Sigmoid colon (tissue), 7 donors: ENCODE measurements around the gene CRABP2. TPM values are rescaled to one million over a fixed set of nuclear protein-coding genes. Genes with fewer than 3 reads are reported as not detected.

Experiments used
- DNase-seq: peaks from one replicate; pipeline ENCODE4 v3.0.0-alpha.2; 2019
- H3K27ac ChIP-seq, 4 donors: fragments of 200-600 bp; sonication (generic); one replicate each; pipeline ENCODE4 v1.5.1; 2016 to 2019; ENCODE audit warnings: mild to moderate bottlenecking in 1 of 4
- H3K27me3 ChIP-seq, 3 donors: fragments of 200-600 bp; sonication (generic); one replicate each; pipeline ENCODE4 v1.5.1; 2019; ENCODE audit warnings: mild to moderate bottlenecking in 1 of 3
- H3K36me3 ChIP-seq, 4 donors: fragments of 200-600 bp; sonication (generic); one replicate each; pipeline ENCODE4 v1.5.1; 2016 to 2019
- H3K4me1 ChIP-seq, 4 donors: fragments of 200-600 bp; sonication (generic); one replicate each; pipeline ENCODE4 v1.5.1; 2017 to 2019
- H3K4me3 ChIP-seq, 4 donors: fragments of 200-600 bp; sonication (generic); one replicate each; pipeline ENCODE4 v1.5.1; 2017 to 2019; ENCODE audit warnings: mild to moderate bottlenecking in 2 of 4, moderate library complexity in 1 of 4
- H3K9me3 ChIP-seq, 4 donors: fragments of 200-600 bp in 3 of 4; sonication (generic) in 3 of 4; one replicate each; pipeline versions ENCODE4 v1.5.1 to v1.6.1; 2013 to 2019
- EP300 ChIP-seq, 4 donors: sonication (generic); formaldehyde crosslinking; IDR thresholded peaks; one replicate each; pipeline ENCODE4 v1.6.1; 2017; ENCODE audit warnings: antibody characterized with exemption in 4 of 4
- POLR2A ChIP-seq, 2 donors: fragments of 450-650 bp; IDR thresholded peaks; one replicate each; pipeline ENCODE4 v1.6.1; 2016; ENCODE audit warnings: antibody characterized with exemption in 2 of 2, mild to moderate bottlenecking in 2 of 2, moderate library complexity in 2 of 2
- POLR2AphosphoS5 ChIP-seq, 4 donors: sonication (generic); formaldehyde crosslinking; IDR thresholded peaks; one replicate each; pipeline ENCODE4 v1.6.1; 2017; ENCODE audit warnings: antibody characterized with exemption in 4 of 4
- WGBS, 2 donors: extraction: QIAGEN DNeasy Blood & Tissue Kit; methylation state at CpG; one replicate each; pipeline ENCODE4 v1.1.7; 2013; 5-methylcytosine and 5-hydroxymethylcytosine counted together
- intact Hi-C: fragments of 100-400 bp; cut with DNase I; formaldehyde crosslinking; loops from one replicate; pipeline ENCODE4 v1.15.1; 2023
- polyA plus RNA-seq, 3 donors: library from polyadenylated mRNA; stranded (reverse); fragments of 200-250 nt; gene quantifications; one replicate each; pipeline ENCODE4 v1.2.3, GENCODE V29; 2013
- total RNA-seq, 4 donors: library from RNA; depleted of rRNA; stranded (reverse); fragments of >200 nt; gene quantifications; one replicate each; pipeline ENCODE4 v1.1.0, GENCODE V29; 2016
- TF ChIP-seq, protein P1 (sequence below), 4 experiments: fragments of 450-650 bp in 3 of 4; fragments of 200-600 bp in 1 of 4; IDR thresholded peaks; one replicate each; pipeline ENCODE4 v1.5.1; 2016 to 2019; ENCODE audit warnings: antibody characterized with exemption in 4 of 4, mild to moderate bottlenecking in 3 of 4, moderate library complexity in 2 of 4
- donor health status: healthy with polysubstance abuse.
- donor health status: Bipolar disorder and iron deficiency.
- donor health status: healthy.

The CRABP2 gene
- total and polyA plus RNA-seq, 7 donors, result 3.1 to 7.8 (median 4.9) TPM; not detected in 2

DNA sequence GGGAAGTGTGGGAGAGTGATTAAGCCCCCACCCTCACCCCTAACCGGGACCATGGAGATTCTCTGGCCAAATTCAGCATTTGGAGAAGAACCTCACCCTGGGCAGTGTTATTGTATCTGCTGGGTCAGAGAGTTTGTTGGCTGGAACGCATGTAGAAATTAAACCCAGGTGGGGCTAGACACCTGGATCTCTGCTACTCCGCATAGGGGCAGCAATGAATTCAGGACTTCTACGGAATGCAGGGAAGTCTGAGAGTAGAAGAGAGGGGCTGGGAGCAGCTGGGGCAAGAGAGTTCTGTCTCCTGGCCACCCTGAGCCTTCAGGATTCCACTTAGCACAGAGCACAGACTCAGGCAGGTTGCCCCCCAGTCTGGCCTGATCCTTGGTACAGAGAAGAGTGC lies 3.6 kb upstream of the CRABP2 start:
- intact Hi-C loops, result loop anchor here (10.0 kb wide), 1 partner anchor 186 kb away; the partner anchor contains the start of gene PEAR1
- Histone ChIP-seq H3K36me3 (no peaks in the 10 kb centered on the region), H3K27ac (peak overlapping the region; percentile 51 to 87 (median 84)), H3K4me3 (no peak overlapping the region), H3K4me1 (peaks cover 0 to 78% (median 76%) of the 10 kb centered on the region in 4 donors), H3K27me3 (no peaks in the 10 kb centered on the region), H3K9me3 (no peaks in the 10 kb centered on the region)
- 59 to 73% methylated on average over 4 of the region's 4 CpGs for WGBS, 2 donors
- no peak for DNase-seq
- TF ChIP-seq EP300 (IDR thresholded peaks at IDR 0.05) (no peak), POLR2A (IDR thresholded peaks at IDR 0.05) (no peak), POLR2AphosphoS5 (IDR thresholded peaks at IDR 0.05) (no peak)
- TF ChIP-seq, protein P1, sequence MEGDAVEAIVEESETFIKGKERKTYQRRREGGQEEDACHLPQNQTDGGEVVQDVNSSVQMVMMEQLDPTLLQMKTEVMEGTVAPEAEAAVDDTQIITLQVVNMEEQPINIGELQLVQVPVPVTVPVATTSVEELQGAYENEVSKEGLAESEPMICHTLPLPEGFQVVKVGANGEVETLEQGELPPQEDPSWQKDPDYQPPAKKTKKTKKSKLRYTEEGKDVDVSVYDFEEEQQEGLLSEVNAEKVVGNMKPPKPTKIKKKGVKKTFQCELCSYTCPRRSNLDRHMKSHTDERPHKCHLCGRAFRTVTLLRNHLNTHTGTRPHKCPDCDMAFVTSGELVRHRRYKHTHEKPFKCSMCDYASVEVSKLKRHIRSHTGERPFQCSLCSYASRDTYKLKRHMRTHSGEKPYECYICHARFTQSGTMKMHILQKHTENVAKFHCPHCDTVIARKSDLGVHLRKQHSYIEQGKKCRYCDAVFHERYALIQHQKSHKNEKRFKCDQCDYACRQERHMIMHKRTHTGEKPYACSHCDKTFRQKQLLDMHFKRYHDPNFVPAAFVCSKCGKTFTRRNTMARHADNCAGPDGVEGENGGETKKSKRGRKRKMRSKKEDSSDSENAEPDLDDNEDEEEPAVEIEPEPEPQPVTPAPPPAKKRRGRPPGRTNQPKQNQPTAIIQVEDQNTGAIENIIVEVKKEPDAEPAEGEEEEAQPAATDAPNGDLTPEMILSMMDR (IDR thresholded peaks at IDR 0.05), result no peak

DNA sequence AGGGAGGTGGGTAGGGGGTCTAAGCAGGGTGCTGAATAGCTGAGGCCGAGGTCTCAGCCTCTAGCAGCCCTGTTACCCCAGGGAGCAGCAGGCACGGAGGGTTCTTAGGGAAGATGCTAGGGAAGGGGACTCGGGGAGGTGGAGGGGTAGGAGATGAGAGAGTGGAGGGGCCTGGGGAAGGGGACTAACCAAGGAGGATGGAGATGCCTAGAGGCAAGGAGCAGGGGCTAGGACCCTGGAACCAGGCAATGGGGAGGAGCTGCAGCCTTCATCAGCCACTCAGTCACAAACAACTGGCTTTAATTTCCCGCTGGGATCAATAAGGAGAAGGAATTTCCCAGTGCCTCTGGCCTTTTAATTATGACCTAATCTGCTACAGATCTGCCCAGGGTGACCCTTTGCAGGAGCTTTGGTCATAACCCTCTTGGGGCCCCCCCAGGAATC lies 2.9 kb upstream of the CRABP2 start:
- 64 to 70% methylated on average over 4 of the region's 4 CpGs for WGBS, 2 donors
- intact Hi-C loops, result loop anchor here (10.0 kb wide), 1 partner anchor 187 kb away; the partner anchor contains the start of gene PEAR1
- DNase-seq, result no peak
- Histone ChIP-seq H3K27ac (peak overlapping the region; percentile 81 to 87 (median 84)), H3K4me1 (peaks cover 0 to 85% (median 80%) of the 10 kb centered on the region in 4 donors), H3K4me3 (no peak overlapping the region), H3K36me3 (no peaks in the 10 kb centered on the region), H3K27me3 (no peaks in the 10 kb centered on the region), H3K9me3 (no peaks in the 10 kb centered on the region)
- no peak for TF ChIP-seq EP300 (IDR thresholded peaks at IDR 0.05)
- TF ChIP-seq POLR2AphosphoS5 (IDR thresholded peaks at IDR 0.05), result no peak
- no peak for TF ChIP-seq POLR2A (IDR thresholded peaks at IDR 0.05)
- TF ChIP-seq, protein P1 (IDR thresholded peaks at IDR 0.05), result no peak

DNA sequence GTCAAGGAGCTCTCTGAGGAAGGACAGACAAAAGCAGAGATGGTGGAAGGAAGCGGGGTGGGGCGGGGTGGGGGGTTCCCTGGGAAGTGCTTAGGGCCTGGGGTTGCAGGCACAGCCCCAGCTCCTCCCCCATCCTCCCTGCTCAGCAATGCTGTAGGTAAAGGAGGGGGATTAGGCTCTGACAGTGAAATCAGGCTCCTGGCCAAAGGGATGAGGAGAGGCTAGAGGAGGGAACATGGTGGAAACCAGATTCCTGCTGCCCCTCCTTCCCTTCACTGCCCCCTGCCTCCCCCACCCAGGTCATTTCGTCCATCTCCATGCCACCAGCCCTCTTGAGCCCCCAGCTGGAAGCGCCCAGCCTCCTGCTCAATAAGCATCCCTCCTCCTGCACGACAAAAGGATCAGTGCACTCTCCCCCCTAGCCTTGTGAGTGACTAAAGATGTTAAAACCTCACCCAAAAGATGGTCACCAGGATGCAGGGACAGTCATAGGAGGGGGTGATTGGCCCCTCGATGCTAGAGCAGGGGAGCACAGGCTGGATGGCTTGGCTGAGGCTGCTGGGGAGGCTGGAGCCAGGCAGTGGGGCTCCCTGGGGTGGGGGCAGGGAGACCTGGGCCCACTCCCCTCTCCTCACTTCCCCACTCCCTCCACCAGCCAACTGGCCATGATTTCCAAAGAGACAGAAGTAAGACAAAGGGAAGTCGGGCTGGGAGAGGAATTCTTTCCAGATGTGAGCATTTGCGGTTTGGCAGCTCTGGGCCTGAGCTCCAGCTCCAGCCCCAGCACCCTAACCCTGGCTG lies 2.2 kb upstream of the CRABP2 start:
- TF ChIP-seq POLR2AphosphoS5 (IDR thresholded peaks at IDR 0.05) (no peak), POLR2A (IDR thresholded peaks at IDR 0.05) (no peak), EP300 (IDR thresholded peaks at IDR 0.05) (no peak)
- TF ChIP-seq, protein P1 (IDR thresholded peaks at IDR 0.05), result no peak
- H3K4me3 ChIP-seq, result no peak overlapping the region
- WGBS, 2 donors, result 66 to 79% methylated on average over 8 of the region's 8 CpGs
- peaks cover 0 to 82% (median 78%) of the 10 kb centered on the region in 4 donors for H3K4me1 ChIP-seq
- H3K9me3 ChIP-seq, result no peaks in the 10 kb centered on the region
- H3K36me3 ChIP-seq, result no peaks in the 10 kb centered on the region
- H3K27me3 ChIP-seq, result no peaks in the 10 kb centered on the region
- no peak for DNase-seq
- H3K27ac ChIP-seq, result peak overlapping the region; percentile 81 to 87 (median 84)
- intact Hi-C loops, result loop anchor here (2.0 to 10.0 kb wide), 2 partner anchors 19 to 187 kb away; partner anchors contain the start of gene PEAR1

DNA sequence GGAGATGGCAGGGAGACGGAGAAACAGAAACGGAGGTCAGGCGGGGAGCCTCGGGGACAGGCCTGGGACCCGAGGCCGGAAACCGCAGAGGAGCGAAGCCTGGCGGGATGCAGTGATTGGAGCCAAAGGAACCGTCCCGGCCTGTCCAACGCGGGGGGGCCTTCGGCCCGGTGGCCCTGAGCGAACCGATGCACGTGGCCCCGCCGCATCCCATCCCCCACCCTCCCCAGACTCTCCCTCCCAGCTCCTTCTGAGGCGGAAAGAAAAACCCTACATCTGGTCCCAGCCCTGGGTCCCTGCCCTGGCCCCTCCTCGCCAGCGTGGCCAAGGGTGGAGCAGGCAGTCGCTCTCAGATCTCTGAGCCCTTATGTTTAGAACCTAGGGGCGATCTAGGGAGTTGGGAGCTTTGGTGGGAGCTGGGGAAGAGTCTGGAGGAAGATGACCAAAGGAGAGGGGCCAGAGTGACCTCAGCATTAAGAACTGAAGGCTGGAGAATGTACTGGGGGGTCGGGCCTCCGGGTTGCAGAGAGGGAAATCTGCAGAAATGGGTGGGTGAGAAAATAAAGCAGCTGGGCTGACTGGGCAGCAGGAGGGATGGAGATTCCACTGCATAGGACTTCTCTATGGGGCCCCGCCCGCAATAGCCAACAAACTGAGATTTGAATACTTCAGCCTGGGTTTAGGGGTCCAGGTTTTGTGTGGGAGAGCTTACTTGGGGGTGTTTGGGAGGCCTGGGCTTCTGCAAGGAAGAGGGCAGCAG lies 1.5 kb upstream of the CRABP2 start:
- intact Hi-C loops, result loop anchor here (2.0 to 10.0 kb wide), 2 partner anchors 20 to 188 kb away; partner anchors contain the start of gene PEAR1
- TF ChIP-seq, protein P1 (IDR thresholded peaks at IDR 0.05), result no peak
- TF ChIP-seq POLR2AphosphoS5 (IDR thresholded peaks at IDR 0.05) (peak in 1 of 4 donors; percentile 61), EP300 (IDR thresholded peaks at IDR 0.05) (no peak)
- H3K4me3 ChIP-seq, result peak overlapping the region; percentile 34 to 55 (median 44)
- H3K27me3 ChIP-seq, result no peaks in the 10 kb centered on the region
- DNase-seq, result peak; percentile 91
- no peaks in the 10 kb centered on the region for H3K9me3 ChIP-seq
- H3K27ac ChIP-seq, result peak overlapping the region; percentile 81 to 87 (median 84)
- WGBS, 2 donors, result 7% methylated on average over 29 of the region's 29 CpGs
- no peaks in the 10 kb centered on the region for H3K36me3 ChIP-seq
- H3K4me1 ChIP-seq, result peaks cover 0 to 74% (median 72%) of the 10 kb centered on the region in 4 donors
